ENCODE data around the gene SMIM5. TPM values are rescaled to one million over a fixed set of nuclear protein-coding genes. Genes with fewer than 3 reads are reported as not detected.

Gene SMIM5
- total and polyA plus RNA-seq, 2 of the 13 experiments (the other 11 are each of a cell fraction or from before 2014, with no cell fraction given): not detected

- TF ChIP-seq NRL (CRISPR knock-in tag; IDR thresholded peaks at IDR 0.05; ENCODE audit: borderline replicate concordance) (peak; percentile 27; the same call in 1 of the 2 replicates), ZGPAT (CRISPR knock-in tag; IDR thresholded peaks at IDR 0.05) (no peak), XRCC5 (optimal IDR thresholded peaks at IDR 0.05; ENCODE audit: low read length) (peak; percentile 88), ZBTB40 (IDR thresholded peaks at IDR 0.05) (no peak), ZBTB40 (CRISPR knock-in tag; IDR thresholded peaks at IDR 0.05) (0 out of 2 replicates have a peak, but pooled peaks have one; percentile 23), HNRNPLL (IDR thresholded peaks at IDR 0.05; ENCODE audit: low read depth, low read length, poor library complexity, severe bottlenecking) (peak; percentile 44), ZNF839 (CRISPR knock-in tag; IDR thresholded peaks at IDR 0.05; ENCODE audit: borderline replicate concordance) (no peak), KDM6A (CRISPR knock-in tag; IDR thresholded peaks at IDR 0.05; ENCODE audit: low read depth) (no peak), ZNF574 (CRISPR knock-in tag; IDR thresholded peaks at IDR 0.05) (0 out of 2 replicates have a peak, but pooled peaks have one; percentile 23), ZNF891 (CRISPR knock-in tag; IDR thresholded peaks at IDR 0.05) (0 out of 2 replicates have a peak, but pooled peaks have one; percentile 31), NFE2L2 (IDR thresholded peaks at IDR 0.05; ENCODE audit: low read length) (no peak), FOXK2 (IDR thresholded peaks at IDR 0.05) (no peak), SMC3 (IDR thresholded peaks at IDR 0.05; ENCODE audit: low read length) (peak; percentile 12; the same call in 1 of the 2 replicates)
Observed at GRCh38 chr17:75619506-75620431, 13.5 kb upstream of the SMIM5 start (continued).

Measured in HepG2 (cell line).